ENCODE results near the gene CLIC4.
A peak's percentile ranks its signal among the peaks of the same experiment; 100 is the strongest.

Gene CLIC4

GRCh38 chr1:24857507-24858133 lies 112.4 kb downstream of the CLIC4 start:
- no peak for TF ChIP-seq CTCF (conservative IDR thresholded peaks at IDR 0.05)
- no peak overlapping the region for H3K27ac ChIP-seq

- TF ChIP-seq CTCF (conservative IDR thresholded peaks at IDR 0.05) = no peak
- H3K27ac ChIP-seq = no peak overlapping the region
These were observed 113.0 kb downstream of the CLIC4 start for GRCh38 chr1:24858277-24858676.

- no peak for TF ChIP-seq CTCF (conservative IDR thresholded peaks at IDR 0.05)
- H3K27ac ChIP-seq = no peak overlapping the region
These were observed 114.1 kb downstream of the CLIC4 start for GRCh38 chr1:24859063-24860010.

- no peak overlapping the region for H3K27ac ChIP-seq
- TF ChIP-seq CTCF (conservative IDR thresholded peaks at IDR 0.05) = no peak
These were observed 115.6 kb downstream of the CLIC4 start for GRCh38 chr1:24860841-24861240.

GRCh38 chr1:24861821-24862727 lies 116.8 kb downstream of the CLIC4 start:
- peak overlapping the region; percentile 56 for H3K27ac ChIP-seq

GRCh38 chr1:24862775-24863483 lies 117.7 kb downstream of the CLIC4 start:
- TF ChIP-seq CTCF (conservative IDR thresholded peaks at IDR 0.05) = no peak
- peak overlapping the region; percentile 56 for H3K27ac ChIP-seq

More at GRCh38 chr1:24861821-24862727, 116.8 kb downstream of the CLIC4 start:
- peak; percentile 36; the same call in 1 of the 2 replicates for TF ChIP-seq CTCF (conservative IDR thresholded peaks at IDR 0.05)

Data from VCaP (cell line).